Measurements from ENCODE around the gene PILRA.
"Not testable (repeated sequence)": the region's sequence is repeated elsewhere in the genome, so short reads cannot be mapped to it uniquely, and the experiment has no call there.

PILRA gene

DNA sequence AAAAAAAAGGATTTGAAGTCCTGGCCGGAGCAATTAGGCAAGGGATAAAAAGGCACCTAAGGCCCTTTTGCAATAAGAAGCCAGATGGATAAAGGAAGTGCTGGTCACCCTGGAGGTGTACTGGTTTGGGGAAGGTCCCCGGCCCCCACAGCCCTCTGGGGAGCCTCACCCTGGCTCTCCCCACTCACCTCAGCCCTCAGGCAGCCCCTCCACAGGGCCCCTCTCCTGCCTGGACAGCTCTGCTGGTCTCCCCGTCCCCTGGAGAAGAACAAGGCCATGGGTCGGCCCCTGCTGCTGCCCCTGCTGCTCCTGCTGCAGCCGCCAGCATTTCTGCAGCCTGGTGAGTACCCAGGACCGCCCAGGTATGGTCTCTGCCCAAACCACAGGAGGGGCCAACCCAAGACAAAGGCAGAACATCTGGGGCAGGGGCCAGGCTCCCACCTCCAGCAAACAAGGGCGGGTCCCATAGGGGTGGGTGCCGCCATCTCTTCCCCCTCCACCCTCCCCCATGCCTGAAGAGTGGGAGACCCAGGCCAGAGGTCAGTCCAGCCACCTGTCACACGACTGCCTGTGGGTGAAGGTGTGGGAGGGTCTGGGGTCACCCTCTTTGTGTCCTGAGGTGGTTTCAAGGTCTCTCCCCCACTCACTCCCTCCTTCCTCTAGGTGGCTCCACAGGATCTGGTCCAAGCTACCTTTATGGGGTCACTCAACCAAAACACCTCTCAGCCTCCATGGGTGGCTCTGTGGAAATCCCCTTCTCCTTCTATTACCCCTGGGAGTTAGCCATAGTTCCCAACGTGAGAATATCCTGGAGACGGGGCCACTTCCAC lies 15.0 kb upstream of the PILRA start, which contains the start of gene PILRB:
PILRB (plus strand) TSS at position 91 of the 830 bp plus-strand sequence; CDS start at position 277, 186 bp downstream.
- no peak for DNase-seq (ENCODE audit: low read depth in 2 of 2)

DNA sequence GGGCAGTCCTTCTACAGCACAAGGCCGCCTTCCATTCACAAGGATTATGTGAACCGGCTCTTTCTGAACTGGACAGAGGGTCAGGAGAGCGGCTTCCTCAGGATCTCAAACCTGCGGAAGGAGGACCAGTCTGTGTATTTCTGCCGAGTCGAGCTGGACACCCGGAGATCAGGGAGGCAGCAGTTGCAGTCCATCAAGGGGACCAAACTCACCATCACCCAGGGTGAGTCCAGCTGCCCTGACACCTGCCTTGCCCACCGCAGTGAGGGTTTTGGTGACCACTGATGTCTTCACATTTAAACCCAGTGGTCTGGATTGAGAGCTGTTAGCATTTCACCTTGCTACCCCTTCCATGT lies 14.5 kb upstream of the PILRA start:
- DNase-seq (ENCODE audit: low read depth in 2 of 2) = no peak

DNA sequence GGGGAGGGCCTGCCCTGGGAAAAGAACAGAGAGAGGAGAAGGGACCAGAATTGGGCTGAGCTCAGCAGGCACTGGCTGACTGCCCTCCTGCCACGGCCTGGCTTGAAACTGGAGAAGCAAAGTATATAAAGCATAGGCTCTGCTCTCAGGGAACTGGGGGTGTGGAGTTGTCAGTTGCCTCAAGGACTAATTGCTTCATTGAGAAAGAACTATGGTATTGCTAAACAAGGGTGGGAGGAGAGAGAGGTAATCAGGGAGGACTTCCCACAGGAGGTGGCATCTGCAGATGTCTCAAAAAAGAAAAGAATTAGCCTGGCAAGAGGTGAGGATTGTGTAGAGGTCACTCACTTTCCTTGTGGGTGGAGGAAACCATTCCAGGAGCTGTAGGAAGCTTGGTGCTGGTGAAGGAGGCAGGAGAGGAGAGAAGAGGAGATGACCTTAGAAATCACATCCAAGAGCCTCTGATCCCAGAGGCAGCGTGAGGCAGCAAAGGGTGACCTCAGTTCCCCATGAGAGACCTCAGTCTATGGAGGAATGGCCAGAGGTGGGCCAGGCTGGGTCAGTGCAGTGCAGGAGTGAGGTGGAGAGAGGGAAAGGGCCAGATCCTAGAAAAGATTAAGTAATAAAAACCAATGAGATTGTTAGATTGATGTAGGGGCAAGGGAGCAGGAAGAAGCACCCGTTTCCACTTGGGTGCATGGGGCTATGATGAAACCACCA lies 13.0 kb upstream of the PILRA start:
- no peak for DNase-seq (ENCODE audit: low read depth in 2 of 2)

DNA sequence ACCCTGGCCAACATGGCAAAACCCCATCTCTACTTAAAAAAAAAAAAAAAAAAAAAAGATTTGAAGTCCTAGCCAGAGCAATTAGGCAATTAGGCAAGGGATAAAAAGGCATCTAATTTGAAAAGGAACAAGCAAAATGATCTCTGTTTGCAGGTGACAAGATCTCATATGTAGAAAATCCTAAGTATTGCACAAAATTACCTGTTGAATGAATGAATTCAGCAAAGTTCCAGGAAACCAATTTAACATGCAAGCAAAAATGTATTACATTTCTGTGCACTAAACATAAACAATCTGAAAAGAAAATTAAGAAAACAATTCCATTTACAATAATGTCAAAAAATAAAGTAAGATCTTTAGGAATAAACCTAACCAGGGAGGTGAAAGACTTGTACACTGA lies 10.2 kb upstream of the PILRA start:
- no peak for DNase-seq (ENCODE audit: low read depth in 2 of 2)

DNA sequence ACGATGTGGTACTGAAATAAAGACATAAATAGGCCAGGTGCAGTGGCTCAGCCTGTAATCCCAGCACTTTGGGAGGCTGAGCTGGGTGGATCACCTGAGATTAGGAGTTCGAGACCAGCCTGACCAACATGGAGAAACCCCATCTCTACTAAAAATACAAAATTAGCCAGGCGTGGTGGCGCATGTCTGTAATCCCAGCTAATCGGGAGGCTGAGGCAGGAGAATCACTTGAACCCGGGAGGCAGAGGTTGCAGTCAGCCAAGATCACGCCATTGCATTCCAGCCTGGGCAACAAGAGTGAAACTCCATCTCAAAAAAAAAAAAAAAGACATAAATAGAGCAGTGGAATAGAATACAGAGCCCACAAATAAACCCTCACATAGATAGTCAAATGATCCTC lies 9.5 kb upstream of the PILRA start:
- DNase-seq (ENCODE audit: low read depth in 2 of 2) = not testable (repeated sequence)

DNA sequence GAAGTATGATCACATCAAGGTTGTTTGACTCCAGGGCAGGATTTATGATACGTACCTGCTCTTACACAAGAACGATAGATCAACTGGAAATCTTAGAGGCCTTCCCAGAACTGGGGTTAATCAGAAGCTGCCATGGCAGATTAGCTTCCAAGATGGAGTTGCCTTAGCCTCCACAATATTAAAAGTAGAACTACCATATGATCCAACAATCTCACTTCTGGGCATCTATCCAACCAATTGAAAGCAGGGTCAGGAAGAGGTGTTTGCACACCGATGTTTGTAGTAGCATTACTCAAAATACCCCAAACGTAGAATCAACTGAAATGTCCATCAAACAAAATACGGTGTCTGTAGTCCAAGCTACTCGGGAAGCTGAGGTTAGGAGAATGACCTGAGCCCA lies 8.8 kb upstream of the PILRA start:
- DNase-seq (ENCODE audit: low read depth in 2 of 2) = no peak

DNA sequence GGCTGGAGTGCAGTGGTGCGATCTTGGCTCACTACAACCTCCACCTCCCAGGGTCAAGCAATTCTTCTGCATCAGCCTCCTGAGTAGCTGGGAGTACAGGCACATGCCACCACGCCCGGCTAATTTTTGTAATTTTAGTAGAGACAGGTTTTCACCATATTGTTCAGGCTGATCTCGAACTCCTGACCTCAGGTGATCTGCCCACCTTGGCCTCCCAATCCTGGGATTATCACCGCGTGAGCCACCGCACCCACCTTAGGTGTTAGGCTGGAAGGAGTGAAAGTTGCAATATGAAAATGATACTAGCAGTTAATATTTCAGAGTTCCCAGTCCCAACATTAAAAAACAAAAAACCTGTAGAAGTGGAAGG lies 7.3 kb upstream of the PILRA start:
- DNase-seq (ENCODE audit: low read depth in 2 of 2) = not testable (repeated sequence)

DNA sequence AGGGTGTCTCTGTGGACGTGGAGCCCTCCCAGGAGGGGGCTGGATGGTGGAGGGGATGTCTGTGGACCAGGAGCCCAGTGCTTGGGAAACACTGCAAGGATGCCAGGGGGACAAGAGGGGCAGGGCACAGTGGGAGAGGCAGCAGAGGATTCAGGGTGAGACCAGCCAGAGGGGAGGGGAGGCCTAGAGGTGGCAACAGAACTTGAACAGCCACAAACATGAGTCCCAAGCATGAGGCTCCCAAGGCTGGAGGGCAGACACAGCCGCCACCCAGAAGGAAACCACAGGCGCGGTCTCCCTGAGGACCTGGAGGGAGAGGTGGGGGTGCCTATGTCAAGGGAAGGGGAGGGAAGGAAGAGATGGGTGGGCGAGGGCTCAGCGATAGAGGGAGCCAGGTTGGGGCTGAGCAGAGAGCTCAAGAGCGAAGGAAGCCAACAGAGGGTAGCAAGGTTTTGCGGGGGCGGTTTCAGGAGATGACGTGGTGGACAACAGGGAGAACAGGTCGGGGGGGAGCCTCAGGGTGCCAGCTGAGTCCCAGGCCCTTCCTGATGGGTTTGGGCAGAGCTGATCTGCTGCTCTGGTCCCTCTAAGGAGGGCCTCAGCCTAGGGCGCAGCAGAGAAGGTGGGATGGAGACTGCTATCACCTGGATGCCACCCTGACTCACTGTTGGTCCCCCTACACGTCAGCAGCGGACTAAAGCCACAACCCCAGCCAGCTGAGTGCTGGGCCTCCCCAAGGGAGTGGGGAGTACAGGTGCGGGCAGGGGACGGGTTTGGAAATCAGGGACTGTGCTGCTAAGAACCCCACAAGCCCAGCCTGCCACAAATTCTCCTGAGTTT lies 6.7 kb upstream of the PILRA start:
- DNase-seq (ENCODE audit: low read depth in 2 of 2) = no peak

DNA sequence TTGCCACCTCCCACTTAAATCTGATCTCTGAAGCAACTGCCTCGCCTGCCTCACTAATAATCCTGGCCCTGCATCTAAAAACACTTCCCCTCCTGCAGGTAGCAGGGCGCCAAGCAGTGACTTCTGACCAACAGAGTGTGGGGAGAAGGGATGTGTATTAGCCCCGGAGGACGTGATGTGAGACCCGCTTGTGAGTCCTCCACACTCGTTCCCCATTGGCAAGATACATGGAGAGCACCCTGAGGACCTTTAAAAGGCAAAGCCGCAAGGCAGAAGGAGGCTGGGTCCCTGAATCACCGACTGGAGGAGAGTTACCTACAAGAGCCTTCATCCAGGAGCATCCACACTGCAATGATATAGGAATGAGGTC lies 6.1 kb upstream of the PILRA start:
- no peak for DNase-seq (ENCODE audit: low read depth in 2 of 2)

DNA sequence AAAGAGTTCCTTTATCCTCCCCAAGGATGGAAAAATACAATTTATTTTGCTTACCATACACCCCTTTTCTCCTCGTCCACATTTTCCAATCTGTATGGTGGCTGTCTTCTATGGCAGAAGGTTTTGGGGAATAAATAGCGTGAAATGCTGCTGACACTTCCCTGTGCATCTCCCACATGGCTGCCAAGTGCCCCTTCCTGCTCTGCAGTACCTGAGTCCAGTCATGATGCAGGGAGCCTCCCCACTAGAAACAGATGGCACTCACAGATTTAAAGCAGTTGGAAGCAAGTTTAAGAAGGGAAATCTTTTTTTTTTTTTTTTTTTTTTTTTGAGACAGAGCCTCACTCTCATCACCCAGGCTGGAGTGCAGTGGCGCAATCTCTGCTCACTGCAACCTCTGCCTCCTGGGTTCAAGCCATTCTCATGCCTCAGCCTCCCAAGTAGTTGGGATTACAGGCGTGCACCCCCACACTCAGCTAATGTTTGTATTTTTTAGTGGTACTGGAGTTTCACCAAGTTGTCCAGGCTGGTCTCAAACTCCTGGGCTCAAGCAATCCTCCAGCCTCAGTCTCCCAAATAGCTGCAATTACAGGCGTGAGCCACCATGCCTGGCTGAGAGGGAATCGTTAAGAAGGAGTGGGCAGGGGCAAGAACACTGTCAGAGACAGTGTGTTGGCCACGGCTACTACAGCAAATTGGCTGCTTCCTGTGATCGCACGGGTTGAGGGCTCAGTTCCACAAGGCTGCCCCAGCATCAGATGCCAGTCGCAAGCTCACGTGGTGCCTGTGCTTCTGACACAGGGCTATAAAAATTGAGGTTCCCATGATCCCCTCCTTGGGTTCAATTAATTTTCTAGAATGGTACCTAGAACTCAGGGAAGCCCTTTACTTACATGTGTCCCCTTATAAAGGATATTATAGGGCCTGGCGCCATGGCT lies 5.3 kb upstream of the PILRA start:
- no peak for DNase-seq (ENCODE audit: low read depth in 2 of 2)

DNA sequence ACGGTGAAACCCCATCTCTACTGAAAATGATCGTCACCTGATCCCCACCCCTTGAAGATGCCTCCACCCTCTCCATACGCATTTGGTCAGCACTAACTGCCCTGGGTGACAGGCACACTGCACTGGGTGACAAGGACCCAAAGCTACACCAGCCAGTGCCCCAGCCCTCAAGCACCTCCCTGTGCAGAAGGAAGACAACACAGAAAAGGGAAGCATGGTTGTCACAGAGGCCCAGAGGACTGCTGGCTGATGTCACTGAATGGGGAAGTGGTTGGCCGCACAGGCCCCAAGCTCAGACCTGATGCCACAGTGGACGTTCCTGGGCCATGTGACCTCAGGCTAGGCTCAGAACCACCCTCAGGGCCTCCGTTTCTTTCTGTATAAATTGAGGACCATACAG lies 4.2 kb upstream of the PILRA start:
- DNase-seq (ENCODE audit: low read depth in 2 of 2) = no peak

DNA sequence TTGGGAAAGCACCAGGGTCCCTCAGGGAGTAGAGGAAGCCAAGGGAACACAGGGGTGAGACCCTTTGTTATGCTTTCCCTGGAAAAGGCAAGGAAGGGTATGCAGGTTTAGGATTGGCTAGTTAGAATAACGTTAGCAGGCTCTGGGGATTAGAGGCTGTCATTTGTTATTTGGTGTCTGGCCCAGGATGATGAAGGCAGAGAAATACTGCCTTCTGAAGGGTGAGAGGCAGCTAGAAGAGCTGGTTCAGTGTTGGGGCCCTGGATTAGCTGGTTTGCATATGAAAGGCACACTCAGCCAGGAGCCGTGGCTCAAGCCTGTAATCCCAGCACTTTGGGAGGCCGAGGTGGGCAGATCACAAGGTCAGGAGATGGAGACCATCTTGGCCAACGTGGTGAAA lies 3.0 kb upstream of the PILRA start:
- DNase-seq (ENCODE audit: low read depth in 2 of 2) = no peak

DNA sequence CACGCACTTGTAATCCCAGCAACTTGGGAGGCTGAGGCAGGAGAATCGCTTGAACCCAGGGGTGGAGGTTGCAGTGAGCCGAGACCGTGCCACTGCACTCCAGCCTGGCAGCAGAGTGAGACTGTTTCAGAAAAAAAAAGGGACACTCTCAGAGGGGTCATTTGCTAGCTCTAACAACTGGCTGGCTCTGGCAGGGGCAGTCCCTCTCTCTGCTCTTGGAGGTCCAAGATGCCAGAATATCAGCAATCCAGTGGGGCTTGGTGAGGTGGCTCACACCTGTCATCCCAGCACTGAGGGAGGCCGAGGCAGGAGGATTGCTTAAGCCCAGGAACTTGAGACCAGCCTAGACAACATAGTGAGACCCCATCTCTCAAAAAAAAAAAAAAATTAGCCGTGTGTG lies 2.5 kb upstream of the PILRA start:
- no peak for DNase-seq (ENCODE audit: low read depth in 2 of 2)

DNA sequence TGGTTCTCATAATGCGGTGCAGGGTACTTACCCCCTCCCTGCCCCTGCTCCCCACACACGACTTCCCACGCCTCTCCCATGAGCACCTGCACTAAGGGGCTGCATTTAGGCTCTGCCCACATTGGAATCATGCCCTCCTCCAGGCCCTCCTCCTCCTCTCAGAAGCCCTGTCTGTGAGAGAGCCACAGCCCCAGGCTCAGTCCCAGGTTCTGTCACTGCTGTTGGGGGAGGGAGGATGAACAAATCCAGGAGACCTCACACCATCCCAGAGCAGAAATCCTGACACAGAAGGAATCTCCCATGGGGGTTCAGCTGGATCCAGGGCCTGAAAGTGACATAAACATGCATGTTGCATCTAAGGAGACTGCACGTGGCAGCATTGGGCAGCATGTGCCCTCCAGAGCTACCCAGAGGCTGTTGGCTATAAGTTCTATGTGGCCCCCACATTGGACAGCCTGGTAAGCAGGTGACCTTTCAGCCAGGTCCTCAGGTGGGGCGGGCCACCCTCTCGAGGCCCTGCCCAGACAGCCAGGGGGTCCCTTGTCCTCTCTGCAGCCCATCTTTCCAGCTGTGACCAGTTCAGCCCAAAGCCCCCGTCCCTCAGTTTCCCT lies 1.6 kb upstream of the PILRA start:
- DNase-seq (ENCODE audit: low read depth in 2 of 2) = no peak

DNA sequence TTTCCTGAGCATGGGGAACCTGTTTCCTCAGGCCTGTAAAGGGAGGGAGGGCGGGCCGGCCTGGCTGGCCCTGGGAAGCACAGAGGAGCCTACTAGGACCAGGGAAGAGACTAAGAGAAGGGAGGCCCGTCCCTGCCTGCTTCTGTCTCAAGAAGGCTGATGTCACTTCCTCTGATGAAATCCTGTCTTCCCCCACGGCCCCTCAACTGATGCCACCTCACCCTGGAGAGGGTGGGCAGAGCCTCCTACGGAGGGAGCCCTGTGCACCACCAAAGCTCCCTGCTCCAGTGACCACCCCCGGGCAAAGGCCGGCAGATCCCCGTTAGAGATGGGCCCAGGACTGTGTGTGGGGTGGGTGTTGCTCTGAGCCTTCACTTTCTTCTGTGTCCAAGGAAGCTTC lies 1.0 kb upstream of the PILRA start:
- DNase-seq (ENCODE audit: low read depth in 2 of 2) = no peak

DNA sequence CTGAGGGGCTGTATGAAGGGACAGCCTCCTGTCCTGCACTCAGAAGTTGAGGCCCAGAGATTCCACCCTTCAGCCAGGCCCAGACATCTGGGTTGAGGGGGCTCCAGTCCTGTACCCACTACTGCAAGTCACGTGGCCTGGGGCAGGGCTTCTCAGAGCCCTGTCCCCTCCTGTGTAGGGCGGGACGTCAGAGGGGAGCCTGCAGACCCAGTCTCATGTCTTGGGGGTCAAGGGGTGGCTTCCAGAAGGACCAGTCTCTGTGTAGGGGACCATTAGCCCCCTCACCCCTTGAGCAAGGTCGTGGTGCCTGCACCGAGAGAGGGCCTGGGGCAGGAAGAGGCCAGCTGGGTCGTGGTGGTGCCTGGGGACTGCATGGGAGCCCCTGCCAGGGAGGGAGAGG lies 593 bp upstream of the PILRA start:
- DNase-seq (ENCODE audit: low read depth in 2 of 2) = no peak

DNA sequence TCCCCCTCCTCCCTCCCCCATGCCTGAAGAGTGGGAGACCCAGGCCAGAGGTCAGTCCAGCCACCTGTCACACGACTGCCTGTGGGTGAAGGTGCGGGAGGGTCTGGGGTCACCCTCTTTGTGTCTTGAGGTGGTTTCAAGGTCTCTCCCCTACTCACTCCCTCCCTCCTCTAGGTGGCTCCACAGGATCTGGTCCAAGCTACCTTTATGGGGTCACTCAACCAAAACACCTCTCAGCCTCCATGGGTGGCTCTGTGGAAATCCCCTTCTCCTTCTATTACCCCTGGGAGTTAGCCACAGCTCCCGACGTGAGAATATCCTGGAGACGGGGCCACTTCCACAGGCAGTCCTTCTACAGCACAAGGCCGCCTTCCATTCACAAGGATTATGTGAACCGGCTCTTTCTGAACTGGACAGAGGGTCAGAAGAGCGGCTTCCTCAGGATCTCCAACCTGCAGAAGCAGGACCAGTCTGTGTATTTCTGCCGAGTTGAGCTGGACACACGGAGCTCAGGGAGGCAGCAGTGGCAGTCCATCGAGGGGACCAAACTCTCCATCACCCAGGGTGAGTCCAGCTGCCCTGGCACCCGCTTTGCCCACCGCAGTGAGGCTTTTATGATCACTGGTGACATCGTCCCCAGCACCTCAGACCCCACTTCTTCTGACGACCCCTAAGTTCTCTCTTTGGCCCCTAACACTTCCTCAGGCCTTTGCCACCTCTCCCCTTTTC lies 747 bp downstream of the PILRA start:
- DNase-seq (ENCODE audit: low read depth in 2 of 2) = not testable (repeated sequence)

DNA sequence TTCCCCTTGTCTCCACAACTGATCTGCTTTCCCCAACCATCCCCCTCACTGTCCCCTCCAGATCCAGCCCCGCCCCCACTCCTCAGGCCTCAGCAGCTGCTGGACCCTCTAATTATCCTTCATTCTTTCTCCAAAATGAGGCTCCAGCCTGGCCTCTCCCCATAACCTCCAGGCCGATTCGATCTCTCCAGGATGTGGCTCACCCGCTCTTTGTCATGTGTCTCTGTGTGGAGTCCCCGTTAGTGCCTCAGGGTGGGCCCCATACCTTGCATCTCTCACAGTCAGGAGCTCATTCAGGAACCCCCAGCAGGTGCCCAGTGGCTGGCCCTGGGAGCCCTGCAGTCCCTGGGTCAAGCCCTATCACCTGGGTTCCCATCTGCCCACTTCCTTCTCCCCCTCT lies 1.3 kb downstream of the PILRA start:
- DNase-seq (ENCODE audit: low read depth in 2 of 2) = no peak

DNA sequence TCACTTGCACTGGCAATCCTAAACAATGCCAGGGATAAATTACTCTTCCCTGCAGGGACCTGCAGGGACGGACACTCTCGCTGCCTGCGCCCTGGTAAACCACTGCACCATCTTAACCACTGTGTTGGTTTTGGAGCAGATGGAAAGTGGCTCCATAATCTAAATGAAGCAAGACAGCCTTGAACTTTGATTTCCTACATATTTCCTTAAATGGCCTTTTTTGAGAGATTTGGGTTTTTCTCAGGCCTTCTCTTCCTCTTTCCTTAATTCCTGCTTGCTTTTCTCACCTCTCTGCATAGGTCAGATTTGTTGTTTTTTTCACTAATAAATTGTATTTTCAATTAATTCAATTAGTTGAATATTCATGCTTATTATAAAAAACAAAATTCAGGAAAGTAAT lies 2.8 kb downstream of the PILRA start:
- no peak for DNase-seq (ENCODE audit: low read depth in 2 of 2)

DNA sequence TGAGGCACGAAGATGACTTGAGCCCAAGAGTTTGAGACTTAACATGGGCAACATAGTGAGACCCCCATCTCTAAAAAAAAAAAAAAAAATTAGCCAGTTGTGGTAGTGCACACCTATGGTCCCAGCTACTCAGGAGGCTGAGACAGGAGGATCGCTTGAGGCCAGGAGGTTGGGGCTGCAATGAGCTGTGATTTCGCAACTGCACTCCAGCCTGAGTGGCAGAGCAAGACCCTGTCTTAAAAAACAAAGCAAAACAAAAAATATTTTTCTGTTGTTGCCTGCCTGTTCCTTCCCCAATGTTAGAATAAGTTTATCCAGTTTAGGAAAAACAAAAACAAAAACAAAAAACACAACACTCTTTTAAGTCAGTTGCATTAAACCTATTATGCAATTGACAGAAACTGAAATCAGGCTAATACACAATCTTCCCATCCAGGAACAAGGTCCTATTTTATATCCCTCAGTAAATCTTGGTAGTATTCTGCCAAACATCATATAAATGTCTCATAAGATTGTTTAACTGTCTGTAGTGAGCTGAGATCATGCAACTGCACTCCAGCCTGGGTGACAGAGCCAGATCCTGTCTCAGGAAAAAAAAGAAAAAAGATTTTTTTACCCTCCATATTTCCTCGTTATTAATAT lies 4.9 kb downstream of the PILRA start:
- no peak for DNase-seq (ENCODE audit: low read depth in 2 of 2)

Data from activated CD4-positive, alpha-beta T cell treated with anti-CD3 and anti-CD28 coated beads for 24 hours (primary cell).